ENCODE results near the gene SMOC2. TPM values are rescaled to one million over a fixed set of nuclear protein-coding genes. Genes with fewer than 3 reads are reported as not detected.

Gene SMOC2
- total RNA-seq, 4 donors from 2014 or later: 5.8 to 14.5 (median 9.0) TPM

GRCh38 chr6:168530653-168531071, 89.7 kb downstream of the SMOC2 start:
- 81% methylated on average over 12 of the region's 12 CpGs; no CpG with 5 or more reads in 1 of the 2 donors for whole genome bisulfite sequencing, 2 donors (ENCODE audit: low coverage in 1 of 2)
- no peaks in the 10 kb centered on the region for H3K9me3 ChIP-seq

GRCh38 chr6:168532070-168532469, 91.1 kb downstream of the SMOC2 start:
- WGBS, 2 donors (ENCODE audit: low coverage in 1 of 2): 33 to 61% methylated on average over 1 to 5 of the region's 5 CpGs
- Histone ChIP-seq H3K4me3 (no peak overlapping the region), H3K4me1 (peaks cover 0 to 5% (median 4%) of the 10 kb centered on the region in 4 donors), H3K27me3 (no peaks in the 10 kb centered on the region), H3K27ac (no peak overlapping the region), H3K36me3 (no peaks in the 10 kb centered on the region), H3K9me3 (no peaks in the 10 kb centered on the region)
- no peak for DNase-seq
- intact Hi-C loops (cut with DNase I; ENCODE audit: low total_unique reads): no loop called here
- TF ChIP-seq EP300 (IDR thresholded peaks at IDR 0.05; ENCODE audit: low read depth) (no peak), POLR2A (IDR thresholded peaks at IDR 0.05) (no peak), CTCF (IDR thresholded peaks at IDR 0.05) (no peak)
- in situ Hi-C loops (cut with MboI; ENCODE audit: low pct_ligation_motif_present in 1 of 4, low pct_unique_long_range_greater_than_20kb in 1 of 4, low sequenced_read_pairs in 3 of 4): no loop called here

More at GRCh38 chr6:168530653-168531071, 89.7 kb downstream of the SMOC2 start:
- H3K4me3 ChIP-seq: no peak overlapping the region
- H3K27ac ChIP-seq: no peak overlapping the region
- no peak for TF ChIP-seq CTCF (IDR thresholded peaks at IDR 0.05)
- no peak for TF ChIP-seq POLR2AphosphoS5 (IDR thresholded peaks at IDR 0.05)
- TF ChIP-seq POLR2A (IDR thresholded peaks at IDR 0.05): no peak
- TF ChIP-seq EP300 (IDR thresholded peaks at IDR 0.05; ENCODE audit: low read depth): no peak
- intact Hi-C loops (cut with DNase I; ENCODE audit: low total_unique reads) (no loop called here), in situ Hi-C loops (cut with MboI; ENCODE audit: low pct_ligation_motif_present in 1 of 4, low pct_unique_long_range_greater_than_20kb in 1 of 4, low sequenced_read_pairs in 3 of 4) (no loop called here)
- no peaks in the 10 kb centered on the region for H3K27me3 ChIP-seq
- peaks cover 0 to 10% (median 8%) of the 10 kb centered on the region in 4 donors for H3K4me1 ChIP-seq
- no peaks in the 10 kb centered on the region for H3K36me3 ChIP-seq
- no peak for DNase-seq

- DNase-seq: no peak
- in situ Hi-C loops (cut with MboI; ENCODE audit: low pct_ligation_motif_present in 1 of 4, low pct_unique_long_range_greater_than_20kb in 1 of 4, low sequenced_read_pairs in 3 of 4) (no loop called here), intact Hi-C loops (cut with DNase I; ENCODE audit: low total_unique reads) (no loop called here)
- H3K27me3 ChIP-seq: no peaks in the 10 kb centered on the region
- TF ChIP-seq CTCF (IDR thresholded peaks at IDR 0.05) (no peak), EP300 (IDR thresholded peaks at IDR 0.05; ENCODE audit: low read depth) (no peak), POLR2AphosphoS5 (IDR thresholded peaks at IDR 0.05) (no peak), POLR2A (IDR thresholded peaks at IDR 0.05) (no peak)
- no peaks in the 10 kb centered on the region for H3K9me3 ChIP-seq
- no peak overlapping the region for H3K27ac ChIP-seq
- WGBS, 2 donors (ENCODE audit: low coverage in 1 of 2): 22 to 45% methylated on average over 2 to 4 of the region's 4 CpGs
- no peak overlapping the region for H3K4me3 ChIP-seq
- no peaks in the 10 kb centered on the region for H3K36me3 ChIP-seq
- H3K4me1 ChIP-seq: no peaks in the 10 kb centered on the region
Observed at GRCh38 chr6:168533414-168533813, 92.4 kb downstream of the SMOC2 start.

- no peaks in the 10 kb centered on the region for H3K27me3 ChIP-seq
- intact Hi-C loops (cut with DNase I; ENCODE audit: low total_unique reads): no loop called here
- no peak for DNase-seq
- no peak for TF ChIP-seq POLR2A (IDR thresholded peaks at IDR 0.05)
- TF ChIP-seq EP300 (IDR thresholded peaks at IDR 0.05; ENCODE audit: low read depth): no peak
- TF ChIP-seq POLR2AphosphoS5 (IDR thresholded peaks at IDR 0.05): no peak
- no peak for TF ChIP-seq CTCF (IDR thresholded peaks at IDR 0.05)
- no peaks in the 10 kb centered on the region for H3K4me1 ChIP-seq
- in situ Hi-C loops (cut with MboI; ENCODE audit: low pct_ligation_motif_present in 1 of 4, low pct_unique_long_range_greater_than_20kb in 1 of 4, low sequenced_read_pairs in 3 of 4): no loop called here
- no peak overlapping the region for H3K27ac ChIP-seq
- no peaks in the 10 kb centered on the region for H3K36me3 ChIP-seq
- no peak overlapping the region for H3K4me3 ChIP-seq
- no peaks in the 10 kb centered on the region for H3K9me3 ChIP-seq
- WGBS, 2 donors (ENCODE audit: low coverage in 1 of 2): 92 to 100% methylated on average over 1 to 6 of the region's 6 CpGs
Observed at GRCh38 chr6:168534265-168534664, 93.3 kb downstream of the SMOC2 start.
